Activated CD4-positive, alpha-beta T cell treated with anti-CD3 and anti-CD28 coated beads, Interleukin-2, amount 50 U/mL, for 16 hours (primary cell): ENCODE measurements around the gene NAT14.
"Not testable (repeated sequence)": the region's sequence is repeated elsewhere in the genome, so short reads cannot be mapped to it uniquely, and the experiment has no call there.

Experiments used
- DNase-seq: peaks from one replicate; pipeline ENCODE4 v3.0.0-alpha.2; 2020

The NAT14 gene, protein sequence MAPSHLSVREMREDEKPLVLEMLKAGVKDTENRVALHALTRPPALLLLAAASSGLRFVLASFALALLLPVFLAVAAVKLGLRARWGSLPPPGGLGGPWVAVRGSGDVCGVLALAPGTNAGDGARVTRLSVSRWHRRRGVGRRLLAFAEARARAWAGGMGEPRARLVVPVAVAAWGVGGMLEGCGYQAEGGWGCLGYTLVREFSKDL

DNA sequence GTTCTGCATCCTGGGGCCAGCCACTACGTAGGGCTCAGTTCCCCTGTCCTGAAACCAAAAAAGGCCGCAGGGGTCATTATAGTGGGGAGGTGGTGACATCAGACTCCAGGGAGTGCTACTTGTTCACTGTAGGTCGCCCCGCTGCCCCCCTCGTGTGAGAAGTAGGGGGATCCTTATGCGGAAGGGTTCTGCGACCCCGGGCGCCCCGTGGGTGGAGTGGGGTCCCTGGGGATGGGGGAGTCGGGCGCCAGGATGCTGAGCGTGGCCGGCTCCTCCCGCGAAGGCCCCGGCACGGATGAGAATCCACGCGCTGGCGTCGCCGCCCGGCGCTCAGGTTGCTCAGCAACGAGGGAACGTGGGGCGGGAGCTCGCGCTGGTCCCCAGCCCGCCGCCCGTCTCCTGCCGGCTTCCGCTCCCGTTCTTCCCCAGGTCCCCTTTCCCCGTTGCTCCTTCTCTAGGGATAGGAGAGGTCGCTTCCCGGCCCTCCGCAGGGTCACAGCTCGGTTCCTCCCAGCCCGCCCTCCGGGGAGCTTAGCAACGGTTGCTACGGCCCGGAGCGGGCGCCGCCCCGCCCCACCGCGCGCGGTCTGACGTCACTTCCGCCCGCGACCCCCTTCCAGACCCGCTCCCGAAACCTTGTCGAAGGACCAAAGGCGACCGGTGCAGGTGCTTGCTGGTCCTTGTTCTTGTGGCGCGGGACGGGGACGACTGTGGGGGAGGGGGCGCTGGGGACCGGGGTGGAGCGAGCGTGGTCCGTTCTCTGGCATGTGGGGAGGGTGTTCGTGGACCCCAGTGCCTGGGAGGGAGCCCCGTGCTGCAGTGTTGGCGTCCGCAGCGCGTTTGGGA is at the start of gene NAT14:
Gene NAT14, plus strand, starts transcription at position 596 of the 846 bp plus-strand sequence. CDS start 521 bp downstream, outside the sequence.
- peak; percentile 60 for DNase-seq

DNA sequence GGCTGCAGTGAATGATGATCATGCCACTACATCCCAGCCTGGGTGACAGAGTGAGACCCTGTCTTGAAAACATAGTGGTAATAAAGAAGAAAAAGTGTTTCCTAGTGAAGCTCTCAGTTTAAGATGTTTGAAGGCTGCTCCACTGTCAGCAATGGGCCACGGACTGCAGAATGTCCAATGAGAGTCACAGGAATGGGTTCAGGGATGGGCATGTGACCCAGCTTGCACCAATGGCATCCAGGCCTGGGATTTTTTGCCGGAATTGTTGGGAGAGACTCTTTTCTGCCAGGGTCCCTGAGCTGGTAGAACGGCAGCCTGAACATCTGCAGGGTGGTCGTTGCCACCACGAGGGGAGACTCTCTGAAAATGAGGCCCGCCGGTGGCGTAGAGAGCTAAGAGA is 48.1 kb upstream of the NAT14 start:
- no peak for DNase-seq

DNA sequence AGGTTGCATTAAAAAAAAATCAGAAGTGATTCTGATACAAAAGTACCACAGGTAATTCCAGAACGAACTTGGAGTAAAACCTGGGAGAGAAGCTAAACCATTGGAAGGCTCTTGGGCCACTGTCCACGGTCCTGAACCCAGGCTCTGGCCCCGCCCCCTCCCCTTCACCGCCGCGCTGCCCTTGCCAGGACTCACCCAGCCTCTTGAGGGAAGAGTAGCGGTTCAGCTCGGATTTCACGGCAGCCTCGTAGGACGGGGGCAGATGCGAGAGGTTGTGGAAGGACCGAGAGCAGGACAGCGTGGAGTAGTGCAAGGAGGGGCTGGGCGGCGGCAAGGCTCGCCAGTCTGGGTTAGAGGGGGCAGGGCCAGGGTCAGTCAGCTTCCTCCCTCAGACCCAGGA is 47.6 kb upstream of the NAT14 start:
- DNase-seq, result no peak

DNA sequence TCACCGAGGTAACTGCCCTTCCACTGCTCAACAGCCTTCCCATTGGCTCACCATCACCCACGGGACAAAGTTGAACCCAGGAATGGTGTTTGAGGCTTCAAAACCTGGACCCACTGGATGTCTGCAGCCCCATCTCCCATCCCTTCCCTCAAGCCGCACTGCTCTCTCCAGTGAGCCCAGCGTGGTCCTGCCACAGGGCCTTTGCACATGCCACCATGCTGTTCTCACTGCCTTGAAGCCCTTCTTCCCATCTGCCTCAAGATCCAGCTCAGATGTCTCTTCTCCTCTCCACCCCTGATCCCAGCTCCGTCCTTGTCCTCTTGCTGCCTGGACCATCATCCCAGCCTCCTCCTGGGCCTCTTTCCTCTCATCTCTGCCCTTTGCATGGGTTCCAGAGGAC is 45.9 kb upstream of the NAT14 start:
- no peak for DNase-seq

DNA sequence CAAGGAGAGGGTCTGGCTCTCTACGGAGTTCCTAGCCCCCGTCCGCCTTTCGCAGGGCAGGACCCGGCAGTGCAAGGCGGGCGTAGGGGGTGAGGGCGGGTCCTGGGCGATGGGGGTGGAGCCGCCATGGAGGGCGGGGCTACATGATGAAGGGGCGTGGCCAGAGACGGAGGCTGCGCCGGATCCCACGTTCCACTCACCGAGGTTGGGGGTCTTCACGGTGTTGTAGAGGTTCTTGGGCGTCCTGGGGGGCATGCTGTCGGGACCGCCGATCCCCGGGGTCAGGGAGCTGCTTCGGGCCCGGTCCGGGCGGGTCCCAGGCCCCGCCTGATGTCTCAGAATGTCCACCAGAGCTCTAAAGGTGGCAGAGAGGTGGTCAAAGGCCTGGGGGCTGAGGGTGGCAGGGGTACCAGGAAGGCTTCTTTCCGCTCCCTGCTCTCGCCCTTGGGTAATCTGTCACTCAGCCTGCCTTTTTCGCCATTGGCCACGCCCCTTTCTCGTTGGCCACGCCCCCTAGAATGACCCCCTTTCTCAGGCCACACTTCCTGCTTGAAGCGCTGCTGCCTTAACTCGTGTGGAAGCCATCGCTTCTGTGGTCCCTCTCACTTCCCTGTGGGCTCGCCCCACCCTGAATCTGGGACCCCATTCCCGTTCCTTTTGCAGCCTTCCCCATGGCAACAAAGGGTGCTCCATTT is 44.4 kb upstream of the NAT14 start:
- no peak for DNase-seq

DNA sequence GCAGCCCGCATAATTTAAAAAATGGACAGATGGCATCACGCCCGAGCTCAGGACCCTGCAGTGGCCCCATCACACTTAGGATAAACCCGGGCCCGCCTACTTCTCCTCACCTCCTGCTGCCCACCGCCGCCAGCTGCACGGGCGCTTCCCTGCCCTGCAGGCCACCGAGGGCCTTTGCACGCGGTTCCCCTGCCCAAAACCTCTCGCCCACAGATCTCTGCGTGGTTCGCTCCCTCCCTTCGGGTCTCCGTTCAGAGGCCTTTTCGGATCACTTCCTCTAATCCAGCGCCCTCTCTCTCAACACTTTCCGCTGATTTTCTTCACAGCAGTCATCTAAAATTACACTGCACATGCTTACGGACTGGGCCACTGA is 43.7 kb upstream of the NAT14 start:
- DNase-seq, result no peak

DNA sequence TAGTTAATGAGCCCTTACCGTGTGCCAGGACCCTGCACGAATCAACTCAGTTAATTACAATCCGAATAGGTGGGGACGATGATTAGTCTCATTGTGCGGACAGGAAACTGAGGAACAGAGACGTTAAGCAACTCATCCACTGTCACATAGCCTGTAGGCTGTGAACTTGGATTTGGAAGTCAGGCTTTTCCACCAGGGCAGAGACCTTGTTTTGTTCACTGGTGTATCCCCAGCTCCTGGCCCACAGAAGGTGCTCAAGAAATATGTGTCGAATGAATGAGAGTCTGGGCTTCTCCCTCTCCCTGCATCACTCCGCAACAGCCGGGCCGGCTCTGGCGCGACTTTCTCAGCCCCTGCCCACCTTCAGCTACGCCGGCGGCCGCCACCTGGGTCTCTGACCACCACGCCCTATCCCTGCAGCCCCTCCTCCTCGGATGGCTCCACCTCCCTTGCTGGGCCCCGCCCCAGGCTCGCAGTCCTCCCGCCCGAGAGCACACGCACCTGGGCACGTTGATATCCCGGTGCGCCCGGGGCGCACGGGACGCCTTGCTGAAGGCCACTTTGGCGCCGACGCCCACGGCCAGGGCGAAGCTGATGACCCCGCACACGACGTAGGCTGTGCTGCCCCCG is 43.2 kb upstream of the NAT14 start:
- no peak for DNase-seq

DNA sequence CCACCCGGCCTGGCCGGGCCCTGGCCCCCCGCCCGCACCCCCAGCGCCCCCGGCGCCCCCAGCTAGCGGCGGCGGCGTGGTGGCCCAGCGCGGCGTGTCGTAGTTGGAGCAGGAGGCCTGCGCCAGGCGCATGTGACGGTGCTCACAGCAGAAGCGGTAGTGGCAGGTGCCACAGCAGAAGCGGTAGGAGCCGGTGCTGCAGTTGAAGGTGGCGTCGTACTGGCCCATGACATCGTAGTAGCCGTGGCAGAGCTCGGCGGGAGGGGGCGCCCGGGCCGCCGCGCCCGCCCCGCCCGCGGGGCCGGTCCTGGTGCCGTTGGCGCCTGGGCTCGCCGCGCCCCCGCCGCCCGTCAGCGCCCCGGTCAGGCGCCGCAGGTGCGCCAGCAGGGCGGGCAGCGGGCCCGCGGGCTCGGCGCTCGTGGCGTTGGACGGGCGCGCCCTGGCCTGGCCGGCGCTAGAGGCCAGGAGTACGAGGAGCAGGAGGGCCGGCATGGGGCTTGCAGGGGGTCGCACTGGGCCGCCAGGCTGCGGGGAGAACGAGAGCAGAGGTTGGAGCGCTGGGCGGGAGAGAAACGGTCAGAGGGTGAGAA is 42.5 kb upstream of the NAT14 start:
- no peak for DNase-seq

DNA sequence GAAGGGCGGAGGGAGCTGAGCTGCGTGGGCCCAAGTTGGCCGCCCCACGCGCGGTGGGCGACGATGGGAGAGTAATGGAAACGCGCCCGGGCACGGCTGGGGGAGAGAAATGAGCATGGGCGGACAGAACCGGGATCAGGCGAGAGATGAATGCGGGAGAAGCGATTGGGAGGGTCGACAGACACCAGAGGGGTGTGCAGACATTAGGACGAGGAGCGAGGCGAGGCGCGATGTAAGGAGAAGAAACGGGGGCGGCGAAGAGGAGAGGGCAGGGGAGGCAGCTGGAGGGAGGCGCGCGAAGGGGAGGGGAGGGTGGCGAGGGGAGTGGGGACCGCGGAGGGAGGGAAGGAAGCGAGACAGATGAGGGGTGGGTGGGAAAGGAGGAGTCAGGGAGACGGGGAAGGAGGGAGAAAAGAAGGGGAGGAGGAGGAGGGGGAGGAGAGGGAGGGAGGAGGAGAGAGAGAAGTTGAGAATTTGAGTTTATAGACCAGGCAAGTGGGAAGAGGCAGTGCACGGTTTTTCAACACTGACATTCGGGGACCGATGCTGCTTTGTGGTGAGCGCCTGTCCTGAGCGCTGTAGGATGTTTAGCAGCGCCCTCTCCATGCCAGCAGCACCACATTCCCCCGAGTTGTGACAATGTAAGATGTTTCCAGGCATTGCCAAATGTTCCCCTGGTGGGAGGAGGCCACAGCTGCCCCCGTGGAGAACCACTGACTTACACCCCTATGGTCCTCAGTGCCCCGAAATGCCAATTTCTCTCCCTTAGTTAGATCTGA is 41.8 kb upstream of the NAT14 start, which contains the start of gene SHISA7:
Gene SHISA7, minus strand, starts transcription at position 256 of the 779 bp plus-strand sequence. CDS start 437 bp downstream, outside the sequence.
- no peak for DNase-seq

DNA sequence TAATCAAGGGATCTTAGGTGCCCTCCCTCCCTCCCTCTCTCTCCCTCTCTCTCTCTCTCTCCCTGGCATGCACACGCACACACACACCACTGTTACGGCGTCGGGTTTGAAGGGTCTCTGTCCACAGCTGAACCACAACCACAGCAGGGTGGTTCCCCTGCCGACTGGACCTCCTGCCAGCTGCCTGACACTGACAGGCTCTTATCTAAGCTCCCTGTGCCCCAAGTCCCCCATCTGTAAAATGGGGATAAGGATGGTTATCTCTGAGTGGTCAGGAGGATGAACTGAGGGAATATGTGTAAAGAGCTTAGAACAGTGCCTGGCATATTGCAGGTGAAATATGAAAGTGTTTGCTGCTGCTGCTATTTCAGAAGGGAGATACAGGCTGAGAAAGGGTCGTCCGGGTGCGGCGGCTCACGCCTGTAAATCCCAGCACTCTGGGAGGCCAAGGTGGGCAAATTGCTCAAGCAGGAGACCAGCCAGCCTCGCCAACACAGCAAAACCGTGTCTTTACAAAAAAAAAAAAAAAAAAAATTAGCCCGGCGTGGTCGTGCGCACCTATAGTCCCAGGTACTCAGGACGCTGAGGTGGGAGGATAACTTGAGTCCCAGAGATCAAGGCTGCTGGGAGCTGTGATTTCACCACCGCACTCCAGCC is 41.0 kb upstream of the NAT14 start:
- DNase-seq, result no peak

DNA sequence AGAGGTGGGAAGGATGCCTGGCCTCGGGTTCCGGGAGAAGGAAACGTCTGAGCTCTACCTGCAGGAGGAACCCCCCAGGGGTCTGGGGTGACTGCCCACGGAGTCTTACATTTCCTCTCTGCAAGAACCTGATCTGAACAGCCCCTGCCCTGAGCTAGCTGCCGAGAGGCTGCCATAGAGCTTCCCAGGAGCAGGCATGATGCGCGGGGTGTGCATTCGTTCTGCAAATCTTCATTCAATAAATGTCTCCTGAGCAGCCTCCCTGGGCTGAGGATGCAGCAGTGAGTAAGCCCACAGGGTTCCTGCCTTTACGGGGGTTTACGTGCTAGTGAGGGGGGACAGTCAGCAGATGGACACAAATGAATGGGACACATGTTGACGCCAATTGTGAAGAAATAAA is 40.3 kb upstream of the NAT14 start:
- DNase-seq, result no peak

DNA sequence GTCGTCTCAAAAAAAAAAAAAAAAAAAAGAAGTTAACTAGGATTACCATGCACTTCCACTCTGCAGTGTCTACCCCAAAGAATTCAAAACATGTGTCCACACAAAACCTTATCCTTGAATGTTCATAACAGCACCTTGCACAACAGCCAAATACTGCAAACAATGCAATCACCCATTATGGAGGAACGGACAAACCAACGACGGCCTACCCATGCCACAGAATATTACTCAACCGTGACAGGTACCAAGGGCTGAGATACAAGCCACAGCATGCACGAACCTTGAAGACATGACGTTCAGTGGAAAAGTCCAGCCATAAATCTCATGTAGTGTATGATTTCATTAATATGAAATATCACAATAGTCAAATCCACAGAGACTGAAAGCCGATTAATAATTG is 38.9 kb upstream of the NAT14 start:
- no peak for DNase-seq

DNA sequence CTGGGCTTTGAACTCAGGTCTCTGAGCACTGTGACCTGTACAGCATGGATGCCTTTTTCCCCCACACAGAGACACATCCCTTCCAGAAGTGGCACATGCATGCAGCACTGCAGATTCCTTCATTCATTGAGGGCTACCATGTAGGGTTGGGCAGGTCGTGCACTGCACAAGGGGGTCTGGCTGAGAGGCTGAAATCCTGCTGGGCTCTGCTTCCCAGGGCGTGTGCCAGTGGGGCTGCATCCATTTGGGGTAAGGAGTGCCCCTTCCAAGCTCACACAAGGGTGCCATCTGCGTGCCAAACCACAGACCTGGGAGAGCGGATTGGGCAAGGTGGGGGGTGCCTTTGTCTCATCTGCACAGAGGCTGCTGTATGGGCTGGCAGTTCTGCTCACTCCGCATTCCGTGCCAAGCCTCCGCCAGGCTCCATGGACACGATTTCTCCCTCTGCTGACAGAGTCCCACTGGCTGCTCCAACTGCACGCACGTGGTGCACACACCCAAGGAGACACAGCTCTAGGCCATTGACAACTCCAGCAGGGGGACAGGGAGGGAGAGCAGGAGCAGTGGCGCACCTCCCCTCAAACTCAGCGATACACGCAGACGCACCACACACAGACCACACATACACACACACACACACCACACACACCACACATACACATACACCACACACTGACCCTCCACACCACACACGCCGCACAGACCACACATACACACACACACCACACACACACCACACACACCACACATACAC is 37.4 kb upstream of the NAT14 start:
- DNase-seq, result no peak

DNA sequence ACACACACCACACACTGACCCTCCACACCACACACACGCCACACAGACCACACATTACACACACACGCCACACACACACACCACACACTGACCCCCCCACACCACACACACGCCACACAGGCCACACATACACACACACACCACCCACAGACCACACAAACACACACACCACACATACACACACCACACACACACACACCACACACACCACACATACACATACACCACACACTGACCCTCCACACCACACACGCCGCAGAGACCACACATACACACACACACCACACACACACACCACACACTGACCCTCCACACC is 36.9 kb upstream of the NAT14 start:
- not testable (repeated sequence) for DNase-seq

DNA sequence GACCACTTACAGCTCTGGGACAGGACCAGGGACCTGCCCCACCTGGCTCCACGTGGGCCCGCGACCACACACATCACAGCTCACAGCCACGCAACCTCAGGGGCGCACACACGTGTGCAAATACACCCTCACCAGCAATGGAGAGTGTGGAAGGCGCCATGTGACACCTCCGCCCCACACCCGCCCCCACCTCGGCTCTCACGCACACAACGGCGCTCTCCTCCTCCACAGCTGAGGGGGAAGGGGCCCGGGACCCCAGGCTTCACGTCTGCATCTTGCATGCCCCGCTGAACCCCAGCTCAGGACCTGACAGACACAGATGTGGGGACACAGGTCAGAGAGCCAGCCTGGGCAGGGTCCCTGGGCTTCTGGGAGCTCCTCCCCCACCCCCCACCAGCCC is 35.5 kb upstream of the NAT14 start:
- DNase-seq, result no peak

DNA sequence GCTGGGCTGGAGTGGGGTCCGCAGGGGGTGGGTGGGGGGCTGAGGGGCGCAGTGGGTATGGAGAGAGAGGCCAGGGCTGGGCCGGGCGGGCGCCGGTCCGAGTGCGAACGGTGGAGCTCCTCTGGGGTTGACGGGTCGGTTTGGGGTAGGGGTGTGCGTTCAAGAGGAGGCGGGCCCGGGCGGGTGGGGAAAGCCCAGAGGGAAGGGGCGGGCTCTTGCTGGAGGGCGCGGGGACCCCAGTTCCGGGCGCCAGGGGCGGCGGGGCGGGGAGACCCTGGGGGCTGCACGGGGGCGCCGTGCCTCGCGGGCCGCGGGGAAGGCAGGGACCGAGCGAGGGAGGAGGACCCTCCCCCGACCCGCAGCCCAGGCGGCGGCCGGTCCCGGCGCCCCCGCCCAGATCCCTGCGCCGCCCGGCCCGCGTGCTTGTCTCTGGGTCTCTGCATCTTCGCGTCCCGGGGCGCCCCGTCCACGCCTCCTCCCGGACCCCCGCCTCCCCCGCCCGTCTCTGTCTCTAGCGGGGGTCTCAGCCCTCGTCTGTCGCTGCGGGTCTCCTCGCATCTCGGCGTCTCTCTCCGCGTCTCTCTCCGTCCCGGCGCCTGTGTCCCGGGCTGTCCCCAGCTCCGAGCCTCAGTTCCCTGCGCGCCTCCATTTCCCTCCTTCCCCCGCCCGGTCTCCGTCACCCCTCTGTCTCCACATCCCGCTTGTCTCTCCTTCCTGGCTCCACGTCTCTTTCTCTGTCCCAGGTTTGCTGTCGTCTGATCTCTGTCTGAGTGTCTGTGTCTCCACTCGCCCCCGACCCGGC is 33.6 kb upstream of the NAT14 start:
- no peak for DNase-seq

DNA sequence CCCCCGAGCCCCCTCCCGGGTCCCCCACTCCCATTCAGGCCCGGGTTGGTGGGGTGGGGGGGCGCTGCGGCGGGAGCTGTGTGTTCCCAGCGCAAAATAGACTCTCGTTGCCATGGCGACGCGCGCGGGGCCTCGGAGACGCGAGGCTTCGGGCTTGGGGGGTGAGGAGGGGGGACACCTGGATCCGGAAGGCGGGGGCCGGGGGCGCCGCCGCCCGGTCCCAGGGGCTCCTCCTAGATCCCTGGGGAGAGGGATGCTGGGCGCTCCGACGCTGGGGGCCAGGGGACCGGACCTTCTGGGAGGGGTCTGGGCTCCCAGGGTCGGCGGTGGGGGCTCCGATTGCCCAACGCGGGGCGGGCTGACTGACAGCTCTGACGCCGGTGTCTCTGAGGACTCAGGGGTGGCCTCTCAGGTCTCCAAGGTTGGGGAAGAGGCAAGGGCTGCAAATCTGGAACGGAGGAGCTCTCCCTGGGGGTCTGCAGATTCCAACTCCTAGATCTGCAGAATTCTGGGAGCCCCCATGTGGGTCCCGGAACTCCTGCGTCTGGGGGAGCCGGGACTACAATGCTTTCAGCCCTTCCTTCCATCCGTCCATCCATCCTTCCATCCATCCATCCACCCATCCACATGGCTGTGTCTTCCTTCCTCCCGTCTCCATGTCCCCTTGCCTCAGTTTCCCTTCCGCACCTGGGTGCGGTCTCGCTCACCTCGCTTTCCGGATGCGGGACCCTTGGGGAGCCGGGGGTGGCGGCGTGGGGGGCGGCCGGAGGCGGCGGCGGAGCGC is 32.8 kb upstream of the NAT14 start:
- no peak for DNase-seq

DNA sequence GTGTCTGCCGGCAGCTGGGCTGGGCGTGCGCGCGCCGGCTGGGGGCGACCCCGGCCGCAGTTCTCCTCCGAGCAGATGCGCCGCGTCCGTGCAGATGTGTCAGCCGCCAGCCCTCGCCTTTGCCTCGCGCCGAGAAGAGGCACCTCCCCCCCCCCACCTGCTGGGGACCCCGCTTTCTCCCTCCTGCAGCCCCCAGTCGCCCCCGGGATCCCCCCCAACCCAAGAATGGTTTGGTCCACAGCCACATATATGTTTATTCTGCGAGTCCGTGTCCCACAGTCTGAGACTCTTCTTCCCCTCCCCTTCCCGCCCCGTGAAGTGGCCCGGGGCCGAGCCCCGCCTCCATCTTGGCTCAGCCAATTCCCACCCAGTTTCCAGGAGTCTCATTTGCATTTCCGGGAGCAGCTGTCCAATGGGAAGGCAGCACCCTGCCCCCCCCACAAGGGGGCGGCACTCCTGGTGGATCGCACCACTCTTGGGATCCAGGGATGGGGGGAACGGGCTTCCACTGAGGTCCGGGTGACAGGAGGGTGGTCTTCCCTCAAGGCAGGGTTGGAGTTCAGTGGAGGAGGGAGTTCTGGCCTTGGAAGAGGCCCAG is 32.1 kb upstream of the NAT14 start:
- peak; percentile 59 for DNase-seq
